GM18511 (cell line): Measurements from ENCODE around the gene CNTLN.

Source experiments
- ATAC-seq: cut with Tn5 transposase; IDR thresholded peaks from one replicate; pipeline ENCODE4 v1.9.1; 2021; ENCODE audit warnings: mild to moderate bottlenecking, moderate library complexity; ENCODE audit not compliant: unreplicated experiment

The CNTLN gene, protein sequence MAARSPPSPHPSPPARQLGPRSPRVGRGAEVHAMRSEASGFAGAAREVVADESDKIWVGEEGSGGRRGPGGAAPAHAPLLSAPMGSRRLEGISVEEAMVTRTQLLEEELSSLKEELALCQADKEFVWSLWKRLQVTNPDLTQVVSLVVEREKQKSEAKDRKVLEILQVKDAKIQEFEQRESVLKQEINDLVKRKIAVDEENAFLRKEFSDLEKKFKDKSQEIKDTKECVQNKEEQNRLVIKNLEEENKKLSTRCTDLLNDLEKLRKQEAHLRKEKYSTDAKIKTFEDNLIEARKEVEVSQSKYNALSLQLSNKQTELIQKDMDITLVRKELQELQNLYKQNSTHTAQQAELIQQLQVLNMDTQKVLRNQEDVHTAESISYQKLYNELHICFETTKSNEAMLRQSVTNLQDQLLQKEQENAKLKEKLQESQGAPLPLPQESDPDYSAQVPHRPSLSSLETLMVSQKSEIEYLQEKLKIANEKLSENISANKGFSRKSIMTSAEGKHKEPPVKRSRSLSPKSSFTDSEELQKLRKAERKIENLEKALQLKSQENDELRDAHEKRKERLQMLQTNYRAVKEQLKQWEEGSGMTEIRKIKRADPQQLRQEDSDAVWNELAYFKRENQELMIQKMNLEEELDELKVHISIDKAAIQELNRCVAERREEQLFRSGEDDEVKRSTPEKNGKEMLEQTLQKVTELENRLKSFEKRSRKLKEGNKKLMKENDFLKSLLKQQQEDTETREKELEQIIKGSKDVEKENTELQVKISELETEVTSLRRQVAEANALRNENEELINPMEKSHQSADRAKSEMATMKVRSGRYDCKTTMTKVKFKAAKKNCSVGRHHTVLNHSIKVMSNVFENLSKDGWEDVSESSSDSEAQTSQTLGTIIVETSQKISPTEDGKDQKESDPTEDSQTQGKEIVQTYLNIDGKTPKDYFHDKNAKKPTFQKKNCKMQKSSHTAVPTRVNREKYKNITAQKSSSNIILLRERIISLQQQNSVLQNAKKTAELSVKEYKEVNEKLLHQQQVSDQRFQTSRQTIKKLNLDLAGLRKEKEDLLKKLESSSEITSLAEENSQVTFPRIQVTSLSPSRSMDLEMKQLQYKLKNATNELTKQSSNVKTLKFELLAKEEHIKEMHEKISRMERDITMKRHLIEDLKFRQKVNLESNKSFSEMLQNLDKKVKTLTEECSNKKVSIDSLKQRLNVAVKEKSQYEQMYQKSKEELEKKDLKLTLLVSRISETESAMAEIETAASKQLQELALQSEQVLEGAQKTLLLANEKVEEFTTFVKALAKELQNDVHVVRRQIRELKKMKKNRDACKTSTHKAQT (N-terminal part only)

DNA sequence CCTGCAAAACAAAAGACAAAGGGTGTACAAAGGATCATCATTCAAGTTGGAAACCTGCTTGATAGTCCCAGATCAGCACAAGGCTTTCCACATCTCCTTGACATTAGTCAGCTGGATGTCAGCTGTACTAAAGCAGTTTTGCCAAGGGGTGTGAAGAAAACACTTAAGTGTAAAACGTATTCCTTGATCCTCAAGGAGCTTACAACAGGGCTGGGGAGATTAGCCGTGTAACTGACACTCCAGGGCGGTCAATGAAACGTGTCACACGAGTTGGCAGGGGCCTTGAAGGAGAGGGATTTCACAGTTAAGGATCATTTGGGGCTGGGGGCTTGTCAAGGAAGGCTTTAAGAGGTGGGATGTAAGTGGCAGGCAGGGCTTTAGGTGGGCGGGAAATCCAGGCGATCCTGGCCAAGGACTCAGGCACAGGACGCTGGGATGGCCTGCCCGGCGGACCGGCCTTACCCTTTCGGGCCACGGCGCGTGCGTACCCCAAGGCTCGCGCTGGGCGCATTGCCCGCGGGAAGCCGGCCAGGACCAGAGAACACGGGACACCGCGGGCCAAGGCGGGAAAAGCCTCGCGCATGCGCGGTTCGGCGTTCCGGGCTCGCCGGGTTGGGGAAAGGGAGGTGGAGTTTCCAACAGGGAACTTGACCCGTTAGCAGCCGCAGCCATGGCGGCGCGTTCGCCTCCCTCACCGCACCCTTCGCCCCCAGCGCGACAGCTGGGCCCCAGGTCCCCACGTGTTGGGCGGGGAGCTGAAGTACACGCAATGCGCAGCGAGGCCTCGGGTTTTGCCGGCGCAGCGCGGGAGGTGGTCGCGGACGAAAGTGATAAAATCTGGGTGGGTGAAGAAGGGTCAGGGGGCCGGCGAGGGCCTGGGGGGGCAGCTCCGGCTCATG is at the start of gene CNTLN:
Gene CNTLN (plus strand): TSS at position 645 of the 899 bp plus-strand sequence. CDS start 26 bp downstream, at position 671.
- peak; percentile 78 for ATAC-seq

DNA sequence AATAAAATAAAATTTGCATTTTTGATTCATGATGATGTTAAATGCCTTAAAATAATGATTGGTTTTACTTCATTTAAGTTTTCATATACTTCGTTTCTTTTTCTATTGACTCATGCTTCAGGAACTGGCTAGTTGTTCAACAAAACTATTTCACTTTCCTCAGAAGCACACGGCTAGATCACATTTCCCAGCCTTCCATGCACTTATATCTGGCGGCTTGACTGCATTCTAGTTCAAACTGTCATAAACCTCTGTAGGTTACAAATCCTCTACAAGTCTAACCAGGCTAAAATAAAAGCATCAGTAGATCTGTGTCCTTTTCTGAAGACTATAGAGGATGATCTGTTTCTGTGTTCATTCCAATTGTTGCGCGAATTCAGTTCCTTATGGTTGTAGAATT is 46.3 kb upstream of the CNTLN start:
- no peak for ATAC-seq

DNA sequence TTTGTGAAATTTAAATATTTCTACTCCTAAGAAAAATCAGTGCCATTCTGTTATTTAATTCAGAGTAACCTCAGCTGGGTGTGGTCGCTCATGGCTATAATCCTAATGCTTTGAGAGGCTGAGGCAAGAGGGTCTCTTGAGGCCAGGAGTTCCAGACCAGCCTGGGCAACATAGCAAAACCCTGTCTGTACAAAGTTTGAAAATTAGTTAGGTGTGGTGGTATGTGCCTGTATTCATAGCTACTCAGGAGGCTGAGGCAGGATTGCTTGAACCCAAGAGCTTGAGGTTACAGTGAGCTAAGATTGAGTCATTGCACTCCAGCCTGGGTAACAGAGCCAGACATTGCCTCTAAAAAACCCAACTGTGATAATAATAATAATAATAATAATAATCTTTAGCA is 44.8 kb upstream of the CNTLN start:
- no peak for ATAC-seq

DNA sequence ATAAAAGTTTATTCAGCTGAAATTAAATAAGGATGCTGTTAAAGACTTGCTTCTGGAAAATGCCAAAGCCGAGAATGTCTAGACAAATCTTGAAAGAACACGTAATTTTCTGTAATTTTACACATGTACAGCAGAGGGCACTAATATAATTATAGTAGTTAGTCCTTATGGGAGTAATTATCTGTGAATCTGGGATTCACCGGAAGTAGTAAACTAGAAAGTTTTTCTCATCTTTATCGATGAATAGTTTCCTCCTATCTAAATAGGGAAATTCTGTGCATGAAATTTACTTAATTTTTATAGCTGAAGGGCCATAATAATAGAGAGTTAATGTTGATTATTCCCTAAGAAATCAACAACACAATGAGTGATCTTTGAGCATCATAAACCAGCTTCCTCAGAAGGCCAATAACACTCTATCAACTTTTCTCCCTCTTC is 18.4 kb upstream of the CNTLN start:
- ATAC-seq, result no peak

DNA sequence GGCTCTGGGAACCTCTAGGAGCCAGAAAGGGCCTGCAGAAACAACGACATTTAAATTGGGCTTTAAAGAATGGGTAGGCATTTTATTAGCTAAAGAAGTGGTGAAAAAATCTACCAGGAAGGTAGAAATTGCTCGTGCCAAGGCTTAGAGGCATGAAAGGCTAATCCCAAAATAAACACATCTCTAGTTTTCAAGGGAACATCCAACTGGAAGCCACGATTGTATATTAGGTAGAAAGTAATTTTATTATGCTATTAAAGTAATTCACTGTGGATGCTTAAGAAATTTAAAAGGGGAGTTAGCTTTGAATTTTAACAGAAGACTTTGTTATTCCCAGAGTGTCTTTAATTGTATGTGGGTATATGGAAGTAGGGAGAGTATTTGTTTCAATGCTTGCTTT is 17.5 kb upstream of the CNTLN start:
- no peak for ATAC-seq

DNA sequence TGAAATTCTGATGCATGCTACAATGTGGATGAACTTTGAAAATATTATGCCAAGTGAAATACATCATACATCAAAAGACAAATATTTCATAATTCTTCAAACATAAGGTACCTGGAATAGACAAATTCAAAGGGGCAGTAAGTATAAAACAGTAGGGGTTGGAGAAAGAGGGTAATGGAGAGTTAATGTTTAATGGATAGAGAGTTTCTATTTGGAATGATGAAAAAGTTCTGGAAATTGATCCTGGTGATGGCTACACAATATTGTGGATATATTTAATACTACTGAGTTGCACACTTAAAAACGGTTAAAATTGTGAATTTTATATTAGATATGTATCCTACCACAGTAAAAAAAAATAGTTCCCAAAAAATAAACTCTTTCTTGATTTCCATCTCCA is 14.6 kb upstream of the CNTLN start:
- no peak for ATAC-seq

DNA sequence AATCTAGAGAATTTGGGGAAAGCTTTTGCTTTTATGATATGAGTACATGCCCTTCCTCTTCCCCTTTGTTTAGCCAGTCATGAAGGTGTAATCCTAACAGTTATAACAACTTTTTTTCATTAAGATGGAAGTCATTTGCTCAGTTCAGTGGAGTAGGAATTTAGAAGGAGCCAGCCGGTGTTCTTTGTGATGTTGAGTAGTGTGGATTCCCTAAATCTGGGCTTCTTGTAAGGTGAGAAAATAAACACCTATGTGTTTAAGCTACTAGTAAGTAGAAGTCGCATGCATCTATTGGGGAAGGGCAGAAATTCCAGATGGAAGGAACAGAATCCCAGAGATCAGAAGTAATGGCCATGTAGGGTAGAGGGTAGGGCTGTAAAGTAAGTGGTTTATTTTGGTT is 13.6 kb upstream of the CNTLN start:
- ATAC-seq, result no peak

DNA sequence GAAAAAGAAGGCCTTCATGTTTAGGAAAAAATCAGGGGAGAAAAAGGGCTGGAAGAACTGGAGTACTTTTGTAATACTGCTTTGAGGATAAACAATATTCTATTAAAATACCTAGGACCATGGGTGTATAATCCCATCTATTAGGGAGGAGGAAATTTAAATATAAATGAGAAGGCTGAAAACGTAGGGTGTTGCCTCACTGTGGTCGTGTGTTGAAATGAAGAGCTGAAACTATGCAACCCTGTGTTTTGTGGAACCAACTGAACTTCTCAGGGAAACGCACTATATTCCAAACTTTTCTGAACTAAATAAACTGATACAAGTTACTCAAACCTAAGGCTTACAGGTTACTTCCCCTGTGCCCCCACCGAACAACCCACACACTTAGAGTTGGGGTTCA is 4.5 kb upstream of the CNTLN start:
- ATAC-seq, result no peak

DNA sequence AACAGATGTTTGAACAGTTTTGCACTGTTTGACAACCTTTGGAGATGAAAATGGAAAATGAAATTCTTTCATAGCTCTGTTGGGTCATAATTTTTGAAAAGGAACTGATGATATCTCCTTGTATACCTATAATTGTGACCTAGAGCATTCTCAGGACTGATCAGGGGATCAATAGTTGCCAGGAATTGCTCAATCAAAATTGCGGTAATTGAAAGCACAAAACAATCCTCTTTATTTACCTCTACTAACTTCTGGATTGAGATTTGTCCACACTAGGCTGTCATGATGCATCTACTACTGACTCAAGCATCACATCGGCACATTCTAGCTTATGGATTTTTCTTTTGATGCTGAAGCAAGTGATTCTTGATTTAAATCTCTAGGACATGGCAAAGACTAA is 4.1 kb upstream of the CNTLN start:
- no peak for ATAC-seq

DNA sequence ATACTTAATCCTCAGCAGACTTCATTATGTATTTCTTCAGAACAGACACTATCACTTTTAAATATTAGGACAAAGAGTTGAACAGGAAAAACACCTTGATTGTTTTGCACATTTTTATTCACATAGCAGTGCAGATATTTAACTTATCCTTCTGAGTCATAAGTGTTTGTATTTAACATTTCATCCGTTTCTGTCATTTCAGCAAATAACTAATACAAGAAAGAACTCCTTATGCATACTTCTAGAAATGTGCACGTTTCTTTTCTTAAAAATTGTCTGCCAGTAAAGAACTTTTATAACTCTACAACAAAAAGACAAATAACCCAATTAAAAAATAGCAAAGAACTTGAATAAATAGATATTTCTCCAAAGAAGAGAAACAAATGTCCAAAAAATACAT is 3.3 kb upstream of the CNTLN start:
- no peak for ATAC-seq

DNA sequence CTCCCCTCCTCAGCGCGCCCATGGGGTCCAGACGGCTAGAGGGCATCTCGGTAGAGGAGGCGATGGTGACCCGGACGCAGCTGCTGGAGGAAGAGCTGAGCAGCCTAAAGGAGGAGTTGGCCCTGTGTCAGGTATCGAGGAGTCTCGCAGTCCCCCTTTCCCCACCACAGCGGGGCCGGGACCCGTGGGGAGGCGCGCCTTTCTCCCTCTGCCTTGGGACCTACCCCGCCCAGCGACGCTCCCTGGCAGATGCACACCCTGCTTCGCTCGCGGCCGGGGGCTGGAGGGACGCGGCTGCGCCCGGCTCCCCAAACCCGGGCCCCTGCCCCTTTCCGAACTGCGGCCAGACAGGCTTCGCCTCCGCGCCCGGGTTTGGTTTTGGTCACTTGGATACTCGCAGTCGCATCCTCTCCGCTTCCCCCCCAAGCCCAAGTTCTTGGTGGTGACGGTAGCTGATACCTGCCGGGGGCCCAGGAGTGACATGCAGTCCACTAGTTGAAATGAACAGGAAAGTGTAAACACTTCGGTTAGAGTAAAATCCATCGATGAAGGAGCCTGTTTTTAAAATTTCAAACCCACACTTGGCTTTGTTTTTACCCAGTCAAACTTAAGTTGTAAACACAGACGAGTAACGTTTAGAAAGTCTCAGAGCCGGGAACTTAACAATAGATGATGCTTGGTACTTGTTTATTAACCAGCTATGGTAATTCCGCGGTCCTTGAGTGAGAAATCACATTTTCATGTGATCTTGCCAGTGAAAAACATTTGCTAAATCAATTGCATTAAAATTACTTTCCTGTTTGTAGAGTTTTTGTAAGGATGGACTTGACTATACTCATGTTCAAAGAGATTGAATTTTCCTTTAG is 688 bp downstream of the CNTLN start:
- ATAC-seq, result peak; percentile 69

DNA sequence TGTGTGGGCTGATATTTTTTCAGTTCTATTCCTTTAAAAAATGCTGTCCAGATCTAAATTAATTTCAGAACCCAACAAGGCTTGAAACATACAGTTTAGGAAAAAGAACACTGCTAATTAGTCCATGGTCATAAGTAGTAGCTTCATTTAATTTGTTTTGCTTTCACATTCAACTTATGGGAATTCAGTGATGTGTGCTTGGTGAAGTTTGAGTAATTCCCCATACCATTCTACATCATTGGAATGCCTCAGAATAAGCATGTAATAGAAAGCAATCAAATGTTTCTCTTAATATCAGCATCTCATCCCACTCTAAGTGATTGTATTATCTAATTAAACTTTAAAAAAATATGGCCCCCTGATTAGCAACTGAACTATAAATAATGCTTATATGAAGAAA is 2.7 kb downstream of the CNTLN start:
- ATAC-seq, result no peak

DNA sequence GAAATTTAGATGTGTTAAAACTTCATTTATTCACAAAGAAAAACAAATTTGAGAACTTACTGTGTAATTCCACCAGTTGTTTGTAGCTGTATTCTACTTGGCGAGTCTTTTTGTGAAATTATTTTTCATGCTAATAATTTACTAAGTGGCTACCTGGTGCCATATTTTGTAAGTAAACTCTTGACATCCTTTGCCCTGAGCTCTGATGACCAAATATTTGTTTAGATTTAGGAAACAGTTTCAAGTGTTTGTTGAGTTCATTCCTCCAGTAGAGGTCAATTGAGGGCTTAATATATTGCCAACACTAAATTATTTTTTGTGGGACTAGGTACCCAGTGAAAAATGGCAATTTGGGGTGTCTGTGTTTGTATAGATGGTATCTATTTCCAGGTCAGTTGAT is 3.7 kb downstream of the CNTLN start:
- no peak for ATAC-seq

DNA sequence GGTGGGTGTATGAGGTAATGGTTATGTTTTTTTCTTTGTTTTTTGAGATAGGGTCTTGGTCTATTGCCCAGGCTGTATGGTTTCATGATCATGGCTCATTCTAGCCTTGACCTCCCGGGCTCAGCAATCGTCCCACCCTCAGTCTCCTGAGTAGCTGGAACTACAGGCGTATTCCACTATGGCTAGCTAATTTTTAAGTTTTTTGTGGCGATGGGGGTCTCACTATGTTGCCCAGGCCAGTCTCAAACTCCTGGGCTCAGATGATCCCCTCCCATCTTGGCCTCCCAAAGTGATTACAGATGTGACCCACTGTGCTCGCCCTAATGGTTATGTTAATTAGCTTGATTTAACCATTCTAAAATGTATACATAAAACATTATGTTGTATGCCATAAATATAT is 5.6 kb downstream of the CNTLN start:
- ATAC-seq, result no peak

DNA sequence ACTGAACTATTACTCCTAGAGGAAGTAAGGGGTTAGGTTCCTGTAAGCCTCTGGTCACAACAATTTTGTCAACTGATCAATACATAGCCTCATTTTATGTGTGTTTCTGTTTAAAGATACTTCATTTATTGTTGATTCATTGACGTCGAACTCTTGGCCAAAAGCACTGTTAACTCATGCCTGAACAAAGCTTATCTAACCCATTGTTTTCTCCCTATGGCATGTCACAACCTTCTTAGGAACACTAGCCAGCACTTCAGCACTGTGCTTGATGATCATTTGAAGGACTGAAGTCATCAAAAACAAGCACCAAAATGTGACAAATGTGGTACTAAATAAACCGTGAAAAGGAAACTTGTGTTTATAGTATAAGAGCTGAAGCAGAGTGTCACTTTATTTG is 13.5 kb downstream of the CNTLN start:
- no peak for ATAC-seq

DNA sequence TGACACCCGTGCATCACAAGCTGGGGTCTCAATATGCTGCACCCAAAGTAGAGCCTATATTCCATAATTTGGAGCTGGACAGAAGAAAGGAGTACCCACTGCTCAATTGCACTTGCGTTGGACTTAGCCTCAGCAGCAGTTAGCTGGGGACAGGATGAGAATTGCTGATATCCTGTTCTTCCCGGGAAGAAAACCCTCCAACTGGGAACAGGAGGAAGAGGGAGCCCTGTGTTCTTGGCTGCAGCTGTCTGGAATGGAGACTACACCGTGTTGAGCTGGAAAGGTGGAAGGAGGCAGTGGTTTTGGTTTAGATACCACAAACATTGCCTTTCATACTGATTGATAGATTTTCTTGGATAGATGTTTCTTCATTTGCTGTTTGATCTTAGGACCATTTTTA is 24.6 kb downstream of the CNTLN start:
- ATAC-seq, result no peak

DNA sequence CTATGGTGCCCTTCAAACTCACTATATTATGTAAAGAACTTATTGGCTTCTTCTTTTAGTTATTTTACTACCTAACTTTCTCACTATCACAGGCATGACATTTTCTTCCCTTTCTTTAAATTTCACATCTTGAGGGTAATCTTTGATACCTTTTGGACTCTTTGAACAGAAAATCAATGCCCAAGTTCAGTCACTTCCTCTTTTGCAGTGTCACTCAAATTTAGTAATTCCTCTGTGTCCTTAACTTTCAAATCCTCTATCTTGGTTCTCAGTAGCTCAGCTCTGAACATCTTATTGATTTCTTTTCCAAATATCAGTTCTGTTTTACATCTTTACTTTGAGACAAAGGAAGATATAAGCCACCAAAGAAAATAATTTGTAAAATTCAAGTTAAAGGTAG is 25.5 kb downstream of the CNTLN start:
- ATAC-seq, result peak; percentile 45

DNA sequence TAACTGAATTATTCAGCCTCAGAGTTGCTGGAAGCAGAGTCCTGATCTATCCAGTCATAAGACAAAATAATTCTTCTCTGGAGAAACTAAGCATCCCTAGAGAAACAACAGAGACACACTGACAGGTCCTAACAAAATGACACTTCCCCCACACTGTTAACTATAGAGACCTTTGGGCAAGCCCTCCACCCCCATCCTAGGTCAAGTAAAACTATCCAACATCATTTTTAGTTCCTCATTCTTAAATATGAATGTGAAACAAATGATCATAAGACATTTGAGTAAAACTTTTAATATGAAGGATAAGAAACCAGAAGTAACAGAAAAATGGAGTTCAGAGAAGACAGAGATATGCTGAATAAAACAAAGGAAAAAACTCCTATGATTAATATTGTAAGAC is 30.9 kb downstream of the CNTLN start:
- ATAC-seq, result no peak

DNA sequence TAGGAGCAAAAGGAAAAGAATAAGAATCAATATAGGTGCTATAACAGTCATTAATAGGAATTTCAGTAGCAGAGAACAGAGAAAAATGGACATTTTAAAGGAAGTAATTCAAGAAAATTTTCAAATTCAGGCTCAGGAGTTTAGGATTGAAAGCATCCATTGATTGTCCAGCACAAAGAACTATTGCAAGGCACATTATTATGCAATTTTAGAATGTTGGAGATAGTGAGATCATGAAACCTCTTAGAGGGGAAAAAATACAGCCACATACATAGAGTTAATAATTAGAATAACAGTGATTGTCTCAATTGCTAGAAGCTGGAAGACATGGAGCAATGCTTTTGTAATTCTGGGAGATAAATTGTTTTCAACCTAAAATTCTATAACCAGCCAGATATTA is 31.5 kb downstream of the CNTLN start:
- ATAC-seq, result no peak
